Left ventricle myocardium inferior (tissue), 1 donor: ENCODE results near the gene NRIP3. TPM values are rescaled to one million over a fixed set of nuclear protein-coding genes. Genes with fewer than 3 reads are reported as not detected.
"Not testable (repeated sequence)": the region's sequence is repeated elsewhere in the genome, so short reads cannot be mapped to it uniquely, and the experiment has no call there.

Source experiments
- DNase-seq: peaks from one replicate; pipeline ENCODE4 v3.0.0-alpha.2; 2020
- H3K27ac ChIP-seq: fragments of 200-600 bp; replicated peaks from 2 replicates; pipeline ENCODE4 v1.8.0; 2021
- H3K27me3 ChIP-seq: fragments of 200-600 bp; 2 replicates; pipeline ENCODE4 v1.8.0; 2021; ENCODE audit warnings: low read depth
- H3K36me3 ChIP-seq: fragments of 200-600 bp; 2 replicates; pipeline ENCODE4 v1.8.0; 2021
- H3K4me1 ChIP-seq: fragments of 200-600 bp; 2 replicates; pipeline ENCODE4 v1.8.0; 2021
- H3K4me3 ChIP-seq: fragments of 200-600 bp; 2 replicates; pipeline ENCODE4 v1.8.0; 2021; ENCODE audit warnings: mild to moderate bottlenecking, moderate library complexity
- H3K9me3 ChIP-seq: fragments of 200-600 bp; replicated peaks from 2 replicates; pipeline ENCODE4 v1.8.0; 2021
- CTCF ChIP-seq: fragments of 200-600 bp; IDR thresholded peaks from 2 replicates; pipeline ENCODE4 v1.8.0; 2021; ENCODE audit warnings: antibody characterized with exemption, mild to moderate bottlenecking, borderline replicate concordance
- intact Hi-C: fragments of 100-400 bp; cut with micrococcal nuclease; formaldehyde crosslinking; loops from one replicate; pipeline ENCODE4 v1.11.0; 2022
- total RNA-seq: library from RNA; stranded (reverse); fragmentation: NEBNext Ultra II Directional; extraction: Animal tissue kit (Norgen Biotek cat#: 25700); gene quantifications from one replicate; pipeline ENCODE4 v1.2.1, GENCODE V29; 2021
- donor health status: DM: no; HTN: yes; CAD: no; lungs with severe emphysema.

Gene NRIP3
- total RNA-seq, 1 donor from 2014 or later, result 1.9 TPM

GRCh38 chr11:8947230-8947943, 56.4 kb downstream of the NRIP3 start:
- no peak for TF ChIP-seq CTCF
- H3K27ac ChIP-seq, result no peak overlapping the region
- intact Hi-C loops, result no loop called here

GRCh38 chr11:8942518-8943066, 61.2 kb downstream of the NRIP3 start, which contains the start of gene ASCL3:
Gene ASCL3 (minus strand): TSS chr11:8943016. CDS start chr11:8938161, 4,855 bp downstream.
- H3K4me3 ChIP-seq, result no peak within 1 kb of the TSS
- TF ChIP-seq CTCF, result no peak
- H3K36me3 ChIP-seq, result peaks cover 9% of the 10 kb centered on the region
- H3K27ac ChIP-seq, result no peak within 1 kb of the TSS
- DNase-seq, result no peak
- no peaks in the 10 kb centered on the region for H3K4me1 ChIP-seq
- no peaks in the 10 kb centered on the region for H3K27me3 ChIP-seq
- no peaks in the 10 kb centered on the region for H3K9me3 ChIP-seq
- intact Hi-C loops, result no loop called here

More at GRCh38 chr11:8947230-8947943, 56.4 kb downstream of the NRIP3 start:
- Histone ChIP-seq H3K36me3 (peaks cover 52% of the 10 kb centered on the region), H3K27me3 (no peaks in the 10 kb centered on the region), H3K4me1 (no peaks in the 10 kb centered on the region), H3K9me3 (no peaks in the 10 kb centered on the region), H3K4me3 (no peak overlapping the region)
- no peak for DNase-seq

GRCh38 chr11:8941341-8942103, 62.3 kb downstream of the NRIP3 start:
- no peak for TF ChIP-seq CTCF
- H3K36me3 ChIP-seq, result no peaks in the 10 kb centered on the region
- intact Hi-C loops, result no loop called here

GRCh38 chr11:8937659-8938058, 66.1 kb downstream of the NRIP3 start:
- no peak for DNase-seq
- H3K27me3 ChIP-seq, result no peaks in the 10 kb centered on the region
- H3K27ac ChIP-seq, result no peak overlapping the region
- H3K9me3 ChIP-seq, result no peaks in the 10 kb centered on the region
- H3K4me1 ChIP-seq, result no peaks in the 10 kb centered on the region
- no peak overlapping the region for H3K4me3 ChIP-seq
- TF ChIP-seq CTCF, result no peak
- intact Hi-C loops, result no loop called here
- no peaks in the 10 kb centered on the region for H3K36me3 ChIP-seq

More at GRCh38 chr11:8941341-8942103, 62.3 kb downstream of the NRIP3 start:
- no peaks in the 10 kb centered on the region for H3K9me3 ChIP-seq
- no peak for DNase-seq
- H3K4me3 ChIP-seq, result no peak overlapping the region
- no peaks in the 10 kb centered on the region for H3K27me3 ChIP-seq
- no peak overlapping the region for H3K27ac ChIP-seq
- H3K4me1 ChIP-seq, result no peaks in the 10 kb centered on the region

- H3K36me3 ChIP-seq, result no peaks in the 10 kb centered on the region
- no peaks in the 10 kb centered on the region for H3K9me3 ChIP-seq
- no peak overlapping the region for H3K27ac ChIP-seq
- intact Hi-C loops, result no loop called here
- no peak for TF ChIP-seq CTCF
- no peak for DNase-seq
- H3K4me3 ChIP-seq, result no peak overlapping the region
- no peaks in the 10 kb centered on the region for H3K4me1 ChIP-seq
- H3K27me3 ChIP-seq, result no peaks in the 10 kb centered on the region
Observed at GRCh38 chr11:8937159-8937558, 66.6 kb downstream of the NRIP3 start.

- not testable (repeated sequence) for H3K36me3 ChIP-seq, H3K4me3 ChIP-seq, DNase-seq
Observed at GRCh38 chr11:8935789-8936188, 68.0 kb downstream of the NRIP3 start.

More at GRCh38 chr11:8935789-8936188, 68.0 kb downstream of the NRIP3 start:
- H3K9me3 ChIP-seq, H3K27ac ChIP-seq, H3K27me3 ChIP-seq, intact Hi-C loops, H3K4me1 ChIP-seq: not testable (repeated sequence)
